IMR-90 (cell line): Measurements from ENCODE around the gene ACVR2B. TPM values are rescaled to one million over a fixed set of nuclear protein-coding genes. Genes with fewer than 3 reads are reported as not detected.
A peak's percentile ranks its signal among the peaks of the same experiment; 100 is the strongest.

Source experiments
- ATAC-seq: fragments of 200-7000 bp; cut with Tn5 transposase; 2 replicates; pipeline ENCODE4 v1.9.1; 2020; ENCODE audit warnings: low read depth, mild to moderate bottlenecking, moderate library complexity
- BruUV-seq: library from RNA; stranded (reverse); fragments of 400-500 nt; replicated peaks from 2 replicates; lab custom pipeline; 2021; lab: Mats Ljungman, UMichigan
- CTCF ChIA-PET: fragments of 300-600 bp; formaldehyde crosslinking; extraction: SDS; loops from one replicate; lab custom pipeline; 2021; ENCODE audit warnings: antibody characterized with exemption; lab: Yijun Ruan, JAX
- POLR2A ChIA-PET: fragments of 300-600 bp; sonication (Branson Sonifier 250); formaldehyde crosslinking; loops from one replicate; lab custom pipeline; 2022; ENCODE audit warnings: antibody characterized with exemption; ENCODE audit not compliant: unreplicated experiment; lab: Charles Lee
- DNase-seq: peaks from one replicate; pipeline ENCODE4 v3.0.0; 2013
- H2AFZ ChIP-seq: replicated peaks from 2 replicates; pipeline ENCODE3; 2013; ENCODE audit warnings: low read length, mild to moderate bottlenecking; ENCODE audit not compliant: poor library complexity
- H2AK5ac ChIP-seq: 2 replicates; pipeline ENCODE4 v1.6.1; 2013; ENCODE audit warnings: low read depth, low read length, inconsistent platforms
- H2AK9ac ChIP-seq: replicated peaks from 2 replicates; pipeline ENCODE3; 2013; ENCODE audit warnings: mild to moderate bottlenecking, low read depth, low read length, moderate library complexity; ENCODE audit not compliant: poor library complexity
- H2BK120ac ChIP-seq: 2 replicates; pipeline ENCODE4 v1.6.1; 2013; ENCODE audit warnings: low read depth, low read length, inconsistent platforms
- H2BK15ac ChIP-seq: 3 replicates; pipeline ENCODE4 v1.6.1; 2013; ENCODE audit warnings: low read depth, low read length, inconsistent platforms
- H2BK20ac ChIP-seq: 2 replicates; pipeline ENCODE4 v1.6.1; 2013; ENCODE audit warnings: low read depth, mild to moderate bottlenecking, inconsistent platforms, low read length, moderate library complexity
- H2BK5ac ChIP-seq: 2 replicates; pipeline ENCODE4 v1.6.1; 2013; ENCODE audit warnings: mild to moderate bottlenecking, low read depth, low read length, inconsistent platforms; ENCODE audit not compliant: poor library complexity, severe bottlenecking
- H3K14ac ChIP-seq: replicated peaks from 2 replicates; pipeline ENCODE4 v1.6.1; 2013; ENCODE audit warnings: low read depth, low read length, inconsistent platforms
- H3K18ac ChIP-seq: 2 replicates; pipeline ENCODE4 v1.6.1; 2013; ENCODE audit warnings: low read depth, low read length, control low read depth
- H3K23ac ChIP-seq: 2 replicates; pipeline ENCODE4 v1.6.1; 2013; ENCODE audit warnings: low read depth, low read length, inconsistent platforms
- H3K27ac ChIP-seq: 2 replicates; pipeline ENCODE4 v1.5.1; 2013; ENCODE audit warnings: mild to moderate bottlenecking, control low read depth, low read length; ENCODE audit not compliant: insufficient read depth
- H3K27me3 ChIP-seq: 2 replicates; pipeline ENCODE4 v1.6.1; 2013; ENCODE audit warnings: low read length; ENCODE audit not compliant: control insufficient read depth, insufficient read depth
- H3K36me3 ChIP-seq: 2 replicates; pipeline ENCODE4 v1.6.1; 2013; ENCODE audit warnings: low read length, mixed read lengths; ENCODE audit not compliant: control insufficient read depth, insufficient read depth
- H3K4ac ChIP-seq: 2 replicates; pipeline ENCODE4 v1.6.1; 2013; ENCODE audit warnings: low read depth, low read length, inconsistent platforms
- H3K4me1 ChIP-seq: 2 replicates; pipeline ENCODE4 v1.6.1; 2013; ENCODE audit warnings: low read length, mixed read lengths; ENCODE audit not compliant: control insufficient read depth, insufficient read depth
- H3K4me2 ChIP-seq: 2 replicates; pipeline ENCODE4 v1.6.1; 2013; ENCODE audit warnings: low read depth, mild to moderate bottlenecking, control low read depth, low read length, moderate library complexity
- H3K4me3 ChIP-seq: 2 replicates; pipeline ENCODE4 v1.5.1; 2013; ENCODE audit warnings: low read depth, mild to moderate bottlenecking, control low read depth, low read length, moderate library complexity; ENCODE audit not compliant: insufficient read depth
- H3K56ac ChIP-seq: 2 replicates; pipeline ENCODE4 v1.6.1; 2013; ENCODE audit warnings: low read length, inconsistent platforms; ENCODE audit not compliant: insufficient read depth; ENCODE audit errors: extremely low read depth
- H3K79me1 ChIP-seq, 2 experiments: 2 replicates each; pipeline ENCODE4 v1.6.1; 2013; ENCODE audit warnings: low read length in 2 of 2, inconsistent platforms in 1 of 2, low read depth in 1 of 2
- H3K9ac ChIP-seq: 2 replicates; pipeline ENCODE4 v1.6.1; 2013; ENCODE audit warnings: low read depth, low read length, control low read depth
- H3K9me1 ChIP-seq: 2 replicates; pipeline ENCODE4 v1.6.1; 2013; ENCODE audit warnings: low read length, inconsistent platforms; ENCODE audit not compliant: insufficient read depth
- H3K9me3 ChIP-seq: 2 replicates; pipeline ENCODE4 v1.6.1; 2013; ENCODE audit warnings: low read length; ENCODE audit not compliant: control insufficient read depth, insufficient read depth
- H4K20me1 ChIP-seq: 2 replicates; pipeline ENCODE4 v1.6.1; 2013; ENCODE audit warnings: low read length, inconsistent platforms; ENCODE audit not compliant: insufficient read depth
- H4K5ac ChIP-seq: 2 replicates; pipeline ENCODE4 v1.6.1; 2013; ENCODE audit warnings: mild to moderate bottlenecking, low read depth, low read length, control low read depth
- H4K8ac ChIP-seq, 2 experiments: 2 replicates each; pipeline ENCODE4 v1.6.1; 2013; ENCODE audit warnings: low read depth in 2 of 2, low read length in 2 of 2, control low read depth in 1 of 2, inconsistent platforms in 1 of 2
- H4K91ac ChIP-seq: 2 replicates; pipeline ENCODE4 v1.6.1; 2013; ENCODE audit warnings: low read depth, low read length, inconsistent platforms; ENCODE audit not compliant: insufficient read depth
- MAFK ChIP-seq: IDR thresholded peaks from 2 replicates; pipeline ENCODE4 v1.6.1; 2012; ENCODE audit warnings: low read depth, low read length, improper control_type of control experiment
- MAZ ChIP-seq: IDR thresholded peaks from 2 replicates; pipeline ENCODE4 v1.6.1; 2012; ENCODE audit warnings: low read depth, mild to moderate bottlenecking, low read length, improper control_type of control experiment, moderate library complexity, borderline replicate concordance
- MXI1 ChIP-seq: IDR thresholded peaks from 2 replicates; pipeline ENCODE4 v1.6.1; 2012; ENCODE audit warnings: low read depth, mild to moderate bottlenecking, low read length, moderate library complexity, borderline replicate concordance
- RAD21 ChIP-seq: IDR thresholded peaks from 2 replicates; pipeline ENCODE4 v1.6.1; 2012; ENCODE audit warnings: low read length, improper control_type of control experiment
- RFX5 ChIP-seq: IDR thresholded peaks from 2 replicates; pipeline ENCODE4 v1.8.0; 2012; ENCODE audit warnings: low read depth, mild to moderate bottlenecking, low read length, moderate library complexity
- SMC3 ChIP-seq: fragments of 150-350 bp; IDR thresholded peaks from 2 replicates; pipeline ENCODE4 v1.6.1; 2016; ENCODE audit warnings: low read depth, mild to moderate bottlenecking, antibody characterized with exemption, low read length, moderate library complexity
- WGBS, 2 experiments: methylation state at CpG; one replicate each; pipeline versions ENCODE4 v1.1.5 to v1.1.7; 2013; ENCODE audit warnings: missing lambda C conversion rate in 2 of 2; ENCODE audit not compliant: insufficient read length in 1 of 2; ENCODE audit errors: extremely low coverage in 2 of 2; 5-methylcytosine and 5-hydroxymethylcytosine counted together
- dilution Hi-C: fragments of 300-500 bp; cut with HindIII; formaldehyde crosslinking; loops from one replicate; pipeline ENCODE4 v1.14.3; 2018; ENCODE audit warnings: low sequenced_read_pairs; ENCODE audit not compliant: unreplicated experiment
- in situ Hi-C: fragments of 300-500 bp; cut with MboI; formaldehyde crosslinking; loops from 3 replicates; pipeline ENCODE4 v1.14.3; 2019; ENCODE audit warnings: low sequenced_read_pairs, inconsistent platforms, mixed read lengths
- intact Hi-C: fragments of 100-400 bp; cut with micrococcal nuclease; formaldehyde crosslinking; loops from 2 replicates; pipeline ENCODE4 v1.10.0; 2022
- polyA plus RNA-seq, 3 experiments: library from polyadenylated mRNA; depleted of rRNA; stranded (reverse); fragments of >200 nt; gene quantifications; 2 replicates each; pipeline ENCODE4 v1.2.3, GENCODE V29; 2012; ENCODE audit warnings: low replicate concordance in 1 of 3
- total RNA-seq: library from RNA; depleted of rRNA; stranded (reverse); fragments of >200 nt; gene quantifications from 2 replicates; pipeline ENCODE4 v1.2.3, GENCODE V29; 2012
- TF ChIP-seq, protein P1 (sequence below): fragments of 150-350 bp; IDR thresholded peaks from 2 replicates; pipeline ENCODE4 v1.6.1; 2016; ENCODE audit warnings: low read depth, mild to moderate bottlenecking, low read length, moderate library complexity, borderline replicate concordance
- TF ChIP-seq, protein P2 (sequence below): fragments of 150-350 bp; IDR thresholded peaks from 2 replicates; pipeline ENCODE4 v1.6.1; 2017; ENCODE audit warnings: mild to moderate bottlenecking, antibody characterized with exemption, low read length, low read depth

ACVR2B gene
- total and polyA plus RNA-seq, 2 of the 4 experiments (the other 2 are of a cell fraction) = 0.60 to 1.3 TPM

DNA sequence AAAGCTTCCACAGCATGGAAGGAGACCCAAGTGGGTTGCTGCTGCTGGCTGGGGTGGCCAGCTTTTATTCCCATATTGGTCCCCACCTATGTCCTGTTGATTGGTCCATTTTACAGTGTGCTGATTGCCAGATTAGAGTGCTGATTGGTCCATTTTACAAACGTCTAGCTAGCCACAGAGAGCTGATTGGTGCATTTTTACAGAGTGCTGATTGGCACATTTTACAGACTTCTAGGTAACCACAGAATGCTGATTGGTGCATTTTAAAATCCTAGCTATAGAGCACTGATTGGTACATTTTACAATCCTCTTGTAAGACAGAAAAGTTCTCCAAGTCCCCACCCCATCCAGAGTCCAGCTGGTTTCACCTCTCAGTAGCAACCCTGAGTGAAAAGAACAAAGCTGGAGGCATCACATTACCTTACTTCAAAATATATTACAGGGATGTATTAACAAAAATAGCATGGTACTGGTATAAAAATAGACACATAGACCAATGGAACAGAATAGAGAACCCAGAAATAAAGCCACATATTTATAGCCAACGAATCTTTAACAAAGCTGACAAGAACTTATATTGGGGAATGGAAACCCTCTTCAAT lies 7.5 kb upstream of the ACVR2B start:
- Histone ChIP-seq H2BK120ac (no peak overlapping the region), H3K4me1 (no peaks in the 10 kb centered on the region), H3K56ac (no peak overlapping the region), H2AK9ac (no peak overlapping the region), H4K20me1 (no peaks in the 10 kb centered on the region), H2AK5ac (no peak overlapping the region), H2BK5ac (no peak overlapping the region), H4K5ac (no peak overlapping the region), H2BK20ac (no peak overlapping the region), H3K18ac (no peak overlapping the region), H3K27ac (no peak overlapping the region), H3K9ac (no peak overlapping the region), H3K9me3 (no peaks in the 10 kb centered on the region), H3K4ac (no peak overlapping the region), H3K23ac (no peak overlapping the region), H2BK15ac (no peak overlapping the region), H3K4me2 (no peak overlapping the region), H4K8ac (no peak overlapping the region), H3K4me3 (no peak overlapping the region), H4K91ac (no peak overlapping the region), H3K27me3 (no peaks in the 10 kb centered on the region; the same call in 1 of the 2 replicates), H3K9me1 (no peaks in the 10 kb centered on the region), H3K79me1 (no peaks in the 10 kb centered on the region), H3K36me3 (no peaks in the 10 kb centered on the region), H3K14ac (no peak overlapping the region), H2AFZ (no peak overlapping the region)
- TF ChIP-seq MAZ (no peak), MXI1 (no peak), RFX5 (no peak), RAD21 (no peak), SMC3 (no peak), MAFK (0 out of 2 replicates have a peak, but pooled peaks have one; percentile 11)
- TF ChIP-seq, protein P1, sequence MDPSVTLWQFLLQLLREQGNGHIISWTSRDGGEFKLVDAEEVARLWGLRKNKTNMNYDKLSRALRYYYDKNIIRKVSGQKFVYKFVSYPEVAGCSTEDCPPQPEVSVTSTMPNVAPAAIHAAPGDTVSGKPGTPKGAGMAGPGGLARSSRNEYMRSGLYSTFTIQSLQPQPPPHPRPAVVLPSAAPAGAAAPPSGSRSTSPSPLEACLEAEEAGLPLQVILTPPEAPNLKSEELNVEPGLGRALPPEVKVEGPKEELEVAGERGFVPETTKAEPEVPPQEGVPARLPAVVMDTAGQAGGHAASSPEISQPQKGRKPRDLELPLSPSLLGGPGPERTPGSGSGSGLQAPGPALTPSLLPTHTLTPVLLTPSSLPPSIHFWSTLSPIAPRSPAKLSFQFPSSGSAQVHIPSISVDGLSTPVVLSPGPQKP = no peak
- TF ChIP-seq, protein P2, sequence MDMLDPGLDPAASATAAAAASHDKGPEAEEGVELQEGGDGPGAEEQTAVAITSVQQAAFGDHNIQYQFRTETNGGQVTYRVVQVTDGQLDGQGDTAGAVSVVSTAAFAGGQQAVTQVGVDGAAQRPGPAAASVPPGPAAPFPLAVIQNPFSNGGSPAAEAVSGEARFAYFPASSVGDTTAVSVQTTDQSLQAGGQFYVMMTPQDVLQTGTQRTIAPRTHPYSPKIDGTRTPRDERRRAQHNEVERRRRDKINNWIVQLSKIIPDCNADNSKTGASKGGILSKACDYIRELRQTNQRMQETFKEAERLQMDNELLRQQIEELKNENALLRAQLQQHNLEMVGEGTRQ = no peak
- no TSS peak for BruUV-seq
- intact Hi-C loops = no loop called here
- ChIA-PET POLR2A (no interaction called here), CTCF (no interaction called here)
- dilution Hi-C loops = no loop called here
- in situ Hi-C loops = no loop called here
- WGBS, 2 experiments = no CpG with 5 or more reads among the region's 2 CpGs
- ATAC-seq (no peak), DNase-seq (no peak)
